Measurements from ENCODE around the gene FBXL7. TPM values are rescaled to one million over a fixed set of nuclear protein-coding genes. Genes with fewer than 3 reads are reported as not detected.

The FBXL7 gene
- total and polyA plus RNA-seq, 2 donors (not counting 1 experiment from before 2014, with no cell fraction given): 6.4 to 12.9 TPM

DNA sequence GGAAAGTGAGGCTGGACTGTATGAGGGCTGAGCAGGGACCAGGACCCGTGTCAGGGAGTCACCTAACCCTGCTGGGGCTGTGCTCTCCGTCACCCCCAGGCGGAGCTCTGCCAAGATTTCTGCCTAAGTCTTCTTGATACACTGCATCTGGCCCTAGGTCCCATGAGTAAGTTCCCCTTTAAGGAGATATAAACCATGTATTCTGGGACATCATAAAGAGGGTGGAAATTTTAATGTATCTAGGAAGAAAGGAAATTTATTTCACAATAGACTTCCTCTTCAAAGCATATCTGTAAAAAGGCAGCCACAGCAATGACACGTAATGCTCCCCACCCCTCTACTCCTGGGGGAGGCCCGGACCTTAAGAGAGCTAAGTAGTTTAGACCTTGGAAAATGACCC lies 183.4 kb downstream of the FBXL7 start:
- no peaks in the 10 kb centered on the region for H3K36me3 ChIP-seq (ENCODE audit: control insufficient read depth, insufficient read depth, low read length)
- no peak for TF ChIP-seq EZH2 (IDR thresholded peaks at IDR 0.05; ENCODE audit: low read length, missing control alignments)
- TF ChIP-seq, protein P1, sequence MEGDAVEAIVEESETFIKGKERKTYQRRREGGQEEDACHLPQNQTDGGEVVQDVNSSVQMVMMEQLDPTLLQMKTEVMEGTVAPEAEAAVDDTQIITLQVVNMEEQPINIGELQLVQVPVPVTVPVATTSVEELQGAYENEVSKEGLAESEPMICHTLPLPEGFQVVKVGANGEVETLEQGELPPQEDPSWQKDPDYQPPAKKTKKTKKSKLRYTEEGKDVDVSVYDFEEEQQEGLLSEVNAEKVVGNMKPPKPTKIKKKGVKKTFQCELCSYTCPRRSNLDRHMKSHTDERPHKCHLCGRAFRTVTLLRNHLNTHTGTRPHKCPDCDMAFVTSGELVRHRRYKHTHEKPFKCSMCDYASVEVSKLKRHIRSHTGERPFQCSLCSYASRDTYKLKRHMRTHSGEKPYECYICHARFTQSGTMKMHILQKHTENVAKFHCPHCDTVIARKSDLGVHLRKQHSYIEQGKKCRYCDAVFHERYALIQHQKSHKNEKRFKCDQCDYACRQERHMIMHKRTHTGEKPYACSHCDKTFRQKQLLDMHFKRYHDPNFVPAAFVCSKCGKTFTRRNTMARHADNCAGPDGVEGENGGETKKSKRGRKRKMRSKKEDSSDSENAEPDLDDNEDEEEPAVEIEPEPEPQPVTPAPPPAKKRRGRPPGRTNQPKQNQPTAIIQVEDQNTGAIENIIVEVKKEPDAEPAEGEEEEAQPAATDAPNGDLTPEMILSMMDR (conservative IDR thresholded peaks at IDR 0.05 in 1 of 2, IDR thresholded peaks at IDR 0.05 in 1 of 2; ENCODE audit: low read depth in 1 of 2, low read length in 2 of 2): peak in 1 of 2 donors; percentile 42
- peak in 1 of 2 donors; percentile 50 for DNase-seq (ENCODE audit: low read depth in 2 of 2)
- no peaks in the 10 kb centered on the region for H3K27me3 ChIP-seq (ENCODE audit: control insufficient read depth, insufficient read depth, low read length)
- no peak overlapping the region for H2AFZ ChIP-seq (ENCODE audit: low read length)
- no peaks in the 10 kb centered on the region for H3K79me2 ChIP-seq (ENCODE audit: control insufficient read depth, insufficient read depth, low read length)
- H3K4me2 ChIP-seq (ENCODE audit: extremely low read depth, insufficient read depth, low read length): no peak overlapping the region
- no peaks in the 10 kb centered on the region for H3K9me3 ChIP-seq (ENCODE audit: control insufficient read depth, insufficient read depth, low read depth, low read length)
- no peak overlapping the region for H3K27ac ChIP-seq (ENCODE audit: insufficient read depth, low read length)
- H3K4me1 ChIP-seq (ENCODE audit: control insufficient read depth, extremely low read depth, insufficient read depth, low read length): no peaks in the 10 kb centered on the region
- H3K9ac ChIP-seq (ENCODE audit: insufficient read depth, low read length): no peak overlapping the region
- no peaks in the 10 kb centered on the region for H4K20me1 ChIP-seq (ENCODE audit: control insufficient read depth, extremely low read depth, insufficient read depth, low read length)
- no peak overlapping the region for H3K4me3 ChIP-seq (replicated peaks in 1 of 4; ENCODE audit: control extremely low read depth in 1 of 4, insufficient read depth in 1 of 4, low read depth in 3 of 4, low read length in 4 of 4)

DNA sequence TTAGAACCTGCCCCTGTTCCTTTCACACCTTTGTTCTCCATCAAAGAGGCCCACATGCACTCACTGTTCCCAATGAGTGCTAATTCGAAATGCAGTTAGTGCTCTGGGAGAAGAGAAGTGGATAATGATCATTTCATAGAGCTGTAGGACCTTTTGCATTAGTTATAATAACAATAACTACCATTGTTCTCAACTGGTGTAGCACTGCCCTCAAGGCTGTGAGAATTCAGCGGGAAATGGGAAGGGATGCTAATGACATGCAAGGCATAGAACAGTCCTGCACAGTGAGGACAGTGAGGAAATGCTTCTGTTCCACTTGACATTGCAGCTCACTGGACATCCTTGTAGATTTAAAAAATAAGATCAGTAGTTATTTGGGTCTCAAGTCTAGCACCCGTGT lies 187.4 kb downstream of the FBXL7 start:
- no peak overlapping the region for H3K27ac ChIP-seq (ENCODE audit: insufficient read depth, low read length)
- no peaks in the 10 kb centered on the region for H4K20me1 ChIP-seq (ENCODE audit: control insufficient read depth, extremely low read depth, insufficient read depth, low read length)
- H3K27me3 ChIP-seq (ENCODE audit: control insufficient read depth, insufficient read depth, low read length): no peaks in the 10 kb centered on the region
- DNase-seq (ENCODE audit: low read depth in 2 of 2): no peak
- no peak overlapping the region for H3K4me2 ChIP-seq (ENCODE audit: extremely low read depth, insufficient read depth, low read length)
- H3K9me3 ChIP-seq (ENCODE audit: control insufficient read depth, insufficient read depth, low read depth, low read length): no peaks in the 10 kb centered on the region
- H3K36me3 ChIP-seq (ENCODE audit: control insufficient read depth, insufficient read depth, low read length): no peaks in the 10 kb centered on the region
- H3K9ac ChIP-seq (ENCODE audit: insufficient read depth, low read length): no peak overlapping the region
- TF ChIP-seq EZH2 (IDR thresholded peaks at IDR 0.05; ENCODE audit: low read length, missing control alignments): no peak
- TF ChIP-seq, protein P1 (conservative IDR thresholded peaks at IDR 0.05 in 1 of 2, IDR thresholded peaks at IDR 0.05 in 1 of 2; ENCODE audit: low read depth in 1 of 2, low read length in 2 of 2): no peak
- H2AFZ ChIP-seq (ENCODE audit: low read length): no peak overlapping the region
- no peaks in the 10 kb centered on the region for H3K79me2 ChIP-seq (ENCODE audit: control insufficient read depth, insufficient read depth, low read length)
- H3K4me1 ChIP-seq (ENCODE audit: control insufficient read depth, extremely low read depth, insufficient read depth, low read length): no peaks in the 10 kb centered on the region
- no peak overlapping the region for H3K4me3 ChIP-seq (replicated peaks in 1 of 4; ENCODE audit: control extremely low read depth in 1 of 4, insufficient read depth in 1 of 4, low read depth in 3 of 4, low read length in 4 of 4)

DNA sequence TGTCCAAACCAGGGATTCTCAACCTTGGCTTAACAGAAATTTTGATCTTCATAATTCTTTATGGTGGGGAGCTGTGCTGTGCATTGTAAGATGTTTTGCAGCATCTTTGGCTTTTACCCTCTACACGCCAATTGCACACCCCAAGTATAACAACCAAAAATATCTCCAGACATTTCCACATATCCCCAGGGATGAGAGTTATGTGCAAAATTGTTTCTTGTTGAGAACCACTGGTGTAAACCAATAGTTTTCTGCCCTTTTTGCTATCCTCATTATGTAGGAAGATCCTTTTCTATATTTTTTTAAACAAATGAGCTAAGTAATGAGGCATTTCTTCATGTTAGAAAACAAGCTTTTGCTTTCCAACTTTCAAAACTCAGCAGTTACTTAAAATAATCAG lies 189.9 kb downstream of the FBXL7 start:
- Histone ChIP-seq H3K36me3 (ENCODE audit: control insufficient read depth, insufficient read depth, low read length) (no peaks in the 10 kb centered on the region), H3K79me2 (ENCODE audit: control insufficient read depth, insufficient read depth, low read length) (no peaks in the 10 kb centered on the region), H3K4me2 (ENCODE audit: extremely low read depth, insufficient read depth, low read length) (no peak overlapping the region), H3K27me3 (ENCODE audit: control insufficient read depth, insufficient read depth, low read length) (no peaks in the 10 kb centered on the region), H4K20me1 (ENCODE audit: control insufficient read depth, extremely low read depth, insufficient read depth, low read length) (no peaks in the 10 kb centered on the region), H3K27ac (ENCODE audit: insufficient read depth, low read length) (no peak overlapping the region), H3K4me1 (ENCODE audit: control insufficient read depth, extremely low read depth, insufficient read depth, low read length) (peaks cover 6% of the 10 kb centered on the region), H3K9me3 (ENCODE audit: control insufficient read depth, insufficient read depth, low read depth, low read length) (no peaks in the 10 kb centered on the region), H2AFZ (ENCODE audit: low read length) (no peak overlapping the region), H3K4me3 (replicated peaks in 1 of 4; ENCODE audit: control extremely low read depth in 1 of 4, insufficient read depth in 1 of 4, low read depth in 3 of 4, low read length in 4 of 4) (no peak overlapping the region), H3K9ac (ENCODE audit: insufficient read depth, low read length) (no peak overlapping the region)
- DNase-seq (ENCODE audit: low read depth in 2 of 2): no peak
- TF ChIP-seq EZH2 (IDR thresholded peaks at IDR 0.05; ENCODE audit: low read length, missing control alignments): no peak
- TF ChIP-seq, protein P1 (conservative IDR thresholded peaks at IDR 0.05 in 1 of 2, IDR thresholded peaks at IDR 0.05 in 1 of 2; ENCODE audit: low read depth in 1 of 2, low read length in 2 of 2): no peak

Data from fibroblast of lung (primary cell).